ENCODE measurements around the gene TEX264.
A peak's percentile ranks its signal among the peaks of the same experiment; 100 is the strongest.
"Not testable (repeated sequence)": the region's sequence is repeated elsewhere in the genome, so short reads cannot be mapped to it uniquely, and the experiment has no call there.

TEX264 gene

DNA sequence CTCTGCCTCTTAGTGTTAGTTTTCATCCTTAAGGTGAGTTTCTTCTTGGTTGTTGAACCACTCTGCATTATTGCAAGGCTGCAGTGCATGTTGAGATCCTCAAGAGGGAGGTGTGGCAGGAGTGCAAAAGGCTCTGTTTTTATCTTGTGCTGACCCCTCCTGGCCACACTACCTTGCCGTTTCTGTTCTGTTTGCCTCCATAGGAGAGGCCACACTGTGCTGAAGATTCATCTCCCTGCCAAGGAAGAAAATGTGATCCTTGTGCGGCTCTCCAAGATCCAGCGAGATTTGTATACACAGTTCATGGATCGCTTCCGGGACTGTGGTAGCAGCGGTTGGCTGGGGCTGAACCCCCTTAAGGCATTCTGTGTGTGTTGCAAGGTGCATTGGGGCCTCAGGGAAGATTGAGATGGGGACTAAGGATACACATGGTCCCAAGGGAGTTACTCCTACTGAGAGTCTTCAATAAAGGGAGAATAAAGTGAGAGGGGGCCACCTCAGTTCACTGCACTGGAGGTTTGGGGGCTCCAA, 33.0 kb upstream of the TEX264 start:
- no peak overlapping the region for H3K4me3 Mint-ChIP-seq
- H3K4me1 Mint-ChIP-seq, result no peaks in the 10 kb centered on the region
- H3K27me3 Mint-ChIP-seq (ENCODE audit: low read depth), result no peaks in the 10 kb centered on the region
- TF ChIP-seq CTCF (IDR thresholded peaks at IDR 0.05; ENCODE audit: unreplicated experiment in 3 of 3), result peak; percentile 56 to 68 (median 63)
- H3K36me3 Mint-ChIP-seq (ENCODE audit: low read depth), result peaks cover 69% of the 10 kb centered on the region
- no peak overlapping the region for H3K27ac Mint-ChIP-seq
- H3K9me3 Mint-ChIP-seq, result no peaks in the 10 kb centered on the region

- peak; percentile 13 to 37 (median 23) for TF ChIP-seq CTCF (IDR thresholded peaks at IDR 0.05; ENCODE audit: unreplicated experiment in 3 of 3)
- no peak overlapping the region for H3K4me3 Mint-ChIP-seq
- H3K36me3 Mint-ChIP-seq (ENCODE audit: low read depth), result peaks cover 82% of the 10 kb centered on the region
- no peaks in the 10 kb centered on the region for H3K27me3 Mint-ChIP-seq (ENCODE audit: low read depth)
- H3K9me3 Mint-ChIP-seq, result peaks cover 3% of the 10 kb centered on the region
- no peaks in the 10 kb centered on the region for H3K4me1 Mint-ChIP-seq
- H3K27ac Mint-ChIP-seq, result no peak overlapping the region
Measured at GRCh38 chr3:51642462-51642861, 28.6 kb upstream of the TEX264 start.

GRCh38 chr3:51646091-51646490, 25.0 kb upstream of the TEX264 start:
- no peaks in the 10 kb centered on the region for H3K4me1 Mint-ChIP-seq
- H3K9me3 Mint-ChIP-seq, result peaks cover 23% of the 10 kb centered on the region
- no peak for TF ChIP-seq CTCF (IDR thresholded peaks at IDR 0.05; ENCODE audit: unreplicated experiment in 3 of 3)

GRCh38 chr3:51652103-51652502, 18.9 kb upstream of the TEX264 start:
- not testable (repeated sequence) for H3K27ac Mint-ChIP-seq; H3K4me1 Mint-ChIP-seq; H3K27me3 Mint-ChIP-seq (ENCODE audit: low read depth); H3K4me3 Mint-ChIP-seq
- Mint-ChIP-seq H3K36me3 (ENCODE audit: low read depth) (peaks cover 78% of the 10 kb centered on the region), H3K9me3 (peaks cover 29% of the 10 kb centered on the region)

More at GRCh38 chr3:51646091-51646490, 25.0 kb upstream of the TEX264 start:
- H3K27me3 Mint-ChIP-seq (ENCODE audit: low read depth), result no peaks in the 10 kb centered on the region
- H3K36me3 Mint-ChIP-seq (ENCODE audit: low read depth), result peaks cover 92% of the 10 kb centered on the region
- no peak overlapping the region for H3K4me3 Mint-ChIP-seq
- no peak overlapping the region for H3K27ac Mint-ChIP-seq

DNA sequence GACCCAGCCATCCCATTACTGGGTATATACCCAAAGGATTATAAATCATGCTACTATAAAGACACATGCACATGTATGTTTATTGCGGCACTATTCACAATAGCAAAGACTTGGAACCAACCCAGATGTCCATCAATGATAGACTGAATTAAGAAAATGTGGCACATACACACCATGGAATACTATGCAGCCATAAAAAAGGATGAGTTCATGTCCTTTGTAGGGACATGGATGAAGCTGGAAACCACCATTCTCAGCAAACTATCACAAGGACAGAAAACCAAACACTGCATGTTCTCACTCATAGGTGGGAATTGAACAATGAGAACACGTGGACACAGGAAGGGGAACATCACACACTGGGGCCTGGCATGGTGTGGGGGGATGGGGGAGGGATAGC, 17.6 kb upstream of the TEX264 start:
- not testable (repeated sequence) for H3K27ac Mint-ChIP-seq; H3K27me3 Mint-ChIP-seq (ENCODE audit: low read depth); H3K4me3 Mint-ChIP-seq; H3K4me1 Mint-ChIP-seq
- Mint-ChIP-seq H3K36me3 (ENCODE audit: low read depth) (peaks cover 78% of the 10 kb centered on the region), H3K9me3 (peaks cover 27% of the 10 kb centered on the region)

GRCh38 chr3:51657234-51657633, 13.8 kb upstream of the TEX264 start:
- Mint-ChIP-seq H3K4me1 (no peaks in the 10 kb centered on the region), H3K9me3 (peaks cover 3% of the 10 kb centered on the region), H3K36me3 (ENCODE audit: low read depth) (peaks cover 71% of the 10 kb centered on the region), H3K27ac (no peak overlapping the region), H3K4me3 (no peak overlapping the region), H3K27me3 (ENCODE audit: low read depth) (no peaks in the 10 kb centered on the region)
- TF ChIP-seq CTCF (IDR thresholded peaks at IDR 0.05; ENCODE audit: unreplicated experiment in 3 of 3), result no peak

- H3K27ac Mint-ChIP-seq, result no peak overlapping the region
- TF ChIP-seq CTCF (IDR thresholded peaks at IDR 0.05; ENCODE audit: unreplicated experiment in 3 of 3), result no peak
Measured at GRCh38 chr3:51659942-51660341, 11.1 kb upstream of the TEX264 start.

More at GRCh38 chr3:51659942-51660341, 11.1 kb upstream of the TEX264 start:
- Mint-ChIP-seq H3K9me3 (no peaks in the 10 kb centered on the region), H3K27me3 (ENCODE audit: low read depth) (no peaks in the 10 kb centered on the region), H3K36me3 (ENCODE audit: low read depth) (peaks cover 70% of the 10 kb centered on the region), H3K4me3 (no peak overlapping the region), H3K4me1 (no peaks in the 10 kb centered on the region)
